ENCODE data around the gene CDON. TPM values are rescaled to one million over a fixed set of nuclear protein-coding genes. Genes with fewer than 3 reads are reported as not detected.

Gene CDON
- total and polyA plus RNA-seq, 8 donors: 0.80 to 10.7 (median 2.9) TPM

DNA sequence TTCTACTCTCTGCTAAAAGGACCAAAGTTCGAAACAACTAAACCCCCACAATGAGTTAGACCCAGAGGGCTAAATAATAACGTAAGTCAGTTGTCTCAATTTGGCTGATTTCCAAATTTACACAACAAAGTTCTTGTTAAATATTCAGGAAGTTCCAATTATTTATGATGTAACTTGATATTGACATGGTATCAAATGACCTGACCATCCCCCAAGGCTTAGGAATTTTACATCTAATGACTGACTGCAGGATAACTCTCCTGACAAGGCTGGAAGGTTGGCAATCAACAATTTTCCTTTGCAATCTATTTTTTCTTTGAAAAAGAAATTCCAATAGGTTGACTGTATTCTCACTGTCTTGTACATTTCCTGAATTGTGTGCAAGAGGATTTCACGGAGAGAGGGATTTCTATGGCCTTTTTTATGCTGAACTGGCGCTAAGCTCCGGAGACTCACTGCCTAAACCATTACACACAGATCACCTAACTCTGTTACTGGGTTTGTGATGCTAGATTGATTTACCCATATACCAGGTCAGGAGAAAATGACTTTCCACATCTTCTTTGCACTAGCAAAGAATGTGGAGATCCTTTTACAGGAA is 9.6 kb upstream of the CDON start:
- FAIRE-seq: no peak

GRCh38 chr11:126063507-126063852 is 814 bp upstream of the CDON start:
- FAIRE-seq (no peak), DNase-seq (no peak), ATAC-seq (no peak)
- H3K27me3 ChIP-seq: no peaks in the 10 kb centered on the region
- H3K4me3 ChIP-seq: peak overlapping the region in 3 of 4 donors; percentile 4 to 68 (median 58)
- intact Hi-C loops (cut with DNase I): no loop called here
- H3K27ac ChIP-seq: no peak overlapping the region
- TF ChIP-seq, protein P1, sequence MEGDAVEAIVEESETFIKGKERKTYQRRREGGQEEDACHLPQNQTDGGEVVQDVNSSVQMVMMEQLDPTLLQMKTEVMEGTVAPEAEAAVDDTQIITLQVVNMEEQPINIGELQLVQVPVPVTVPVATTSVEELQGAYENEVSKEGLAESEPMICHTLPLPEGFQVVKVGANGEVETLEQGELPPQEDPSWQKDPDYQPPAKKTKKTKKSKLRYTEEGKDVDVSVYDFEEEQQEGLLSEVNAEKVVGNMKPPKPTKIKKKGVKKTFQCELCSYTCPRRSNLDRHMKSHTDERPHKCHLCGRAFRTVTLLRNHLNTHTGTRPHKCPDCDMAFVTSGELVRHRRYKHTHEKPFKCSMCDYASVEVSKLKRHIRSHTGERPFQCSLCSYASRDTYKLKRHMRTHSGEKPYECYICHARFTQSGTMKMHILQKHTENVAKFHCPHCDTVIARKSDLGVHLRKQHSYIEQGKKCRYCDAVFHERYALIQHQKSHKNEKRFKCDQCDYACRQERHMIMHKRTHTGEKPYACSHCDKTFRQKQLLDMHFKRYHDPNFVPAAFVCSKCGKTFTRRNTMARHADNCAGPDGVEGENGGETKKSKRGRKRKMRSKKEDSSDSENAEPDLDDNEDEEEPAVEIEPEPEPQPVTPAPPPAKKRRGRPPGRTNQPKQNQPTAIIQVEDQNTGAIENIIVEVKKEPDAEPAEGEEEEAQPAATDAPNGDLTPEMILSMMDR (IDR thresholded peaks at IDR 0.05): no peak
- 4 to 6% methylated on average over 9 to 10 of the region's 10 CpGs for WGBS, 2 donors
- no peaks in the 10 kb centered on the region for H3K4me1 ChIP-seq
- H3K36me3 ChIP-seq: no peaks in the 10 kb centered on the region
- H3K9me3 ChIP-seq: no peaks in the 10 kb centered on the region

More for the DNA sequence above, 9.6 kb upstream of the CDON start:
- TF ChIP-seq, protein P1 (IDR thresholded peaks at IDR 0.05): no peak
- Histone ChIP-seq H3K27me3 (no peaks in the 10 kb centered on the region), H3K4me3 (no peak overlapping the region), H3K4me1 (no peaks in the 10 kb centered on the region), H3K36me3 (no peaks in the 10 kb centered on the region), H3K27ac (no peak overlapping the region), H3K9me3 (no peaks in the 10 kb centered on the region)
- no peak for ATAC-seq
- intact Hi-C loops (cut with DNase I): no loop called here
- DNase-seq: no peak
- WGBS, 2 donors: 60 to 67% methylated on average over 5 of the region's 5 CpGs

GRCh38 chr11:126061707-126062678 is 673 bp downstream of the CDON start:
- WGBS, 2 donors: 1 to 4% methylated on average over 36 to 57 of the region's 57 CpGs
- intact Hi-C loops (cut with DNase I): no loop called here
- ATAC-seq: peak in 3 of 4 donors; percentile 0 to 33 (median 15)
- TF ChIP-seq, protein P1 (IDR thresholded peaks at IDR 0.05): peak in 3 of 4 donors; percentile 28 to 40 (median 32)
- H3K9me3 ChIP-seq: no peaks in the 10 kb centered on the region
- no peaks in the 10 kb centered on the region for H3K4me1 ChIP-seq
- DNase-seq: peak; percentile 26 to 86 (median 58)
- H3K36me3 ChIP-seq: no peaks in the 10 kb centered on the region
- H3K27me3 ChIP-seq: peaks cover 0 to 6% (median 0%) of the 10 kb centered on the region in 4 donors
- H3K4me3 ChIP-seq: peak overlapping the region; percentile 45 to 68 (median 62)
- no peak for FAIRE-seq
- H3K27ac ChIP-seq: peak overlapping the region; percentile 20 to 76 (median 70)

DNA sequence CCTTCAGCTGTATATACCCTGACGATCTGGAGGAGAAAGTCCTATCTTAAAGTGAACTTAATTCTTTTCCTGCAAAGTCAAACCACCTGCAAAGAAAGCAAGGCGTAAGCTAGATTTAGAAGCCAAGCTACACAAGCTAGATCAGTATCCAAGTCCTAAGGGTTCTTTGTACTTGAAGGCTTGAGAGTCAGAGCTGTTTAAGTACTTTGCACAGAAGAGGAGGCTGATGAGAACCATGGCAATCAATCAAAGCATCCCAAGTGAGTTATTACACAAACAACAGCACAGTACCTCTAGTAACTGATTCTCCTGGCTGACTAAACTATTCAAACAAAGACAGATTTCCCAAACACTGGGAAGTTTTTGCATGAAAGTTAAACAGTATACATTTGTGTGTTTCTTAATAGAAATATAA is 1.9 kb downstream of the CDON start:
- H3K36me3 ChIP-seq: no peaks in the 10 kb centered on the region
- H3K4me3 ChIP-seq: no peak overlapping the region
- ATAC-seq (no peak), FAIRE-seq (no peak), DNase-seq (no peak)
- WGBS, 2 donors: 46 to 60% methylated on average over 2 of the region's 2 CpGs
- H3K9me3 ChIP-seq: no peaks in the 10 kb centered on the region
- intact Hi-C loops (cut with DNase I): no loop called here
- no peaks in the 10 kb centered on the region for H3K4me1 ChIP-seq
- no peak overlapping the region for H3K27ac ChIP-seq
- TF ChIP-seq, protein P1 (IDR thresholded peaks at IDR 0.05): no peak
- H3K27me3 ChIP-seq: peaks cover 0 to 8% (median 0%) of the 10 kb centered on the region in 4 donors
